SJCRH30 (cell line): ENCODE measurements around the gene UST. TPM values are rescaled to one million over a fixed set of nuclear protein-coding genes. Genes with fewer than 3 reads are reported as not detected.

Experiments
- DNase-seq, 2 experiments: peaks; one replicate each; pipeline ENCODE4 v3.0.0-alpha.2; 2015 to 2020
- H3K27ac ChIP-seq: fragments of 250-450 bp; sonication (Bioruptor Pico); 2 replicates; pipeline ENCODE4 v1.5.1; 2020; ENCODE audit warnings: mild to moderate bottlenecking, moderate library complexity
- H3K27me3 ChIP-seq: fragments of 250-450 bp; sonication (Bioruptor Pico); 2 replicates; pipeline ENCODE4 v1.5.1; 2020; ENCODE audit warnings: mild to moderate bottlenecking, moderate library complexity
- H3K36me3 ChIP-seq: fragments of 250-450 bp; sonication (Bioruptor Pico); 2 replicates; pipeline ENCODE4 v1.5.1; 2020; ENCODE audit warnings: mild to moderate bottlenecking, moderate library complexity
- H3K4me1 ChIP-seq: fragments of 250-450 bp; sonication (Bioruptor Pico); 2 replicates; pipeline ENCODE4 v1.5.1; 2020; ENCODE audit warnings: mild to moderate bottlenecking, moderate library complexity
- H3K4me3 ChIP-seq: fragments of 250-450 bp; sonication (Bioruptor Pico); 2 replicates; pipeline ENCODE4 v1.5.1; 2020; ENCODE audit warnings: mild to moderate bottlenecking, moderate library complexity
- H3K9me3 ChIP-seq: fragments of 250-450 bp; sonication (Bioruptor Pico); replicated peaks from 2 replicates; pipeline ENCODE4 v1.5.1; 2020; ENCODE audit warnings: mild to moderate bottlenecking, moderate library complexity
- total RNA-seq: library from RNA; depleted of rRNA; stranded (reverse); fragments of >200 nt; shearing (Covaris generic); gene quantifications from 2 replicates; pipeline ENCODE4 v1.2.3, GENCODE V29; 2014

Gene UST
- total RNA-seq, 1 experiment from 2014 or later, result 28.9 TPM

DNA sequence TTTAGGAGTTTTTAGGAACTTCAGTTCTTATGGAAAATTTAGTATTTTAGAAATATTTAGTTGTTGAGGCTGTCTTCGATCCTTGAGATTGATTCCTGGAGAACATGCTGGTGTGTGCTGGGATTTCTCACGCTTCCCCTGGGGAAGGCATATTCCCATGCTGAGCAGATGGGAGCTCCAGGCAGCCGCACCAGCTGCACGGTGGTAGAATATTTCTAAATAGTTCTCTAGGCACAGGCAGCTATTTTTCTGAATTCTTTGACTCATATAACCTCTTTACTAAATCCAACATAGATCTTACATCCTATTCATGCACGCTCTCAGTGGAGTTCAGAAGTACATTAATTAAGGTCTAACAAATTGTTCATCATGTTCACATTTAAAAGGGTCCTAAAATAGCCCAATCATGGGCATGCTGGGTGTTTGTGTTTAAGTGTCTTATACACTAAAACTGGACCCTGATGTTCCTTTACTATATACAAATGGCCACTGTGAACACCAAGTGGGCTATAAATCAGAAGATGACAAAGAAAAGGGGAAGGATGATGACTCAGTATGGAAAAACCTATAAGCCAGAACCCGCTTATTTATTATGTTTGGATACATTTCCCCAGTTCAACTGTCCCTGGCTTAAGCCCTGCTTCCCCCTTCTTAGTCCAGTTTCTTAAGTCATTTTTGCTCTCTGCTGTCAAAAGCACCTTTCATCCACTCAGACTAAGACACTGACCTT lies 138.5 kb downstream of the UST start:
- H3K4me1 ChIP-seq, result peaks cover 10% of the 10 kb centered on the region; the same call in 1 of the 2 replicates
- DNase-seq, result no peak
- no peaks in the 10 kb centered on the region for H3K9me3 ChIP-seq
- H3K36me3 ChIP-seq, result no peaks in the 10 kb centered on the region
- H3K27ac ChIP-seq, result no peak overlapping the region
- no peaks in the 10 kb centered on the region for H3K27me3 ChIP-seq
- no peak overlapping the region for H3K4me3 ChIP-seq

DNA sequence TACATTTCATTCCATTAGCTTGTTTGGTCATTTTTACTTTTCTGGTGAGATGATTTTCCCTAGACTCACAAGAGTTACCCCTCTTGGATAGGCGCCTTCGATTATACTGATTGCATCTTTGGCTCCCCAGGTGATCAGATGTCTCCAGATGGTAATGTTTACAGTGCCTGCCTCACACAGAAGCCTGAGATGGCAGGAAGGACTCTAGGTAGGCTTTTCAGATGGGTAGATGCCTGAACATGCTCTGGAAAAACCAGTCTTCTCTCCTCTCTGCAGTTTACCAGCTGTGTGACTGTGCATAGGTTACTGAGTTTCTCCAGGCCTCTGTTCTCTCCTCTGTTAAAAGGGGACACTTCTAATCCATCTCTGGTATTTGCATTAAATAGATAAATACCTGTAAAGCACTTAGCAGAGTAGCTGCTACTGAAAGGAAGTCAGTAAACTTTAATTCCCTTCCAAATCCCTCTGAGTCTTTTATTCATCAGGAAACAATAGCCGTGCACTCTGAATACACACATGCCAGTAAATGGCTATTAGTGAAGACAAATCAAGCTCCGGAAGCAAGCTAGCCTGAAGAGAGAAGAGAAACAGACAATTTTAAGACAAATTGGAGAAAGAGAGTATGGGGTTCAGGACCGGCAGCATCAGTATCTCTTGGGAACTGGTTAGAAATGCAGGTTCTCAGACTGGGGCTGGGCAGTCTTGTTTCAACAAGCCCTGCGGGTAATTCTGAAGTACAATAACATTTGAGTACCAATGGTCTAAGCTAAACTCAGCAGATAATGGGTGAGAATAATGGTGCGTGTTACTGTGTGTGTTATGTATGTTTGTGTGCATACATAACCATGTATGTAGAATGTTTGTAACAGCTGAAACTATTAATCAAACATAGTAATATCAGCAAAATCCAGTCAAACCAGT lies 139.4 kb downstream of the UST start:
- Histone ChIP-seq H3K27me3 (no peaks in the 10 kb centered on the region), H3K9me3 (no peaks in the 10 kb centered on the region), H3K4me1 (peaks cover 10% of the 10 kb centered on the region; the same call in 1 of the 2 replicates), H3K4me3 (no peak overlapping the region), H3K36me3 (no peaks in the 10 kb centered on the region), H3K27ac (no peak overlapping the region)
- no peak for DNase-seq

DNA sequence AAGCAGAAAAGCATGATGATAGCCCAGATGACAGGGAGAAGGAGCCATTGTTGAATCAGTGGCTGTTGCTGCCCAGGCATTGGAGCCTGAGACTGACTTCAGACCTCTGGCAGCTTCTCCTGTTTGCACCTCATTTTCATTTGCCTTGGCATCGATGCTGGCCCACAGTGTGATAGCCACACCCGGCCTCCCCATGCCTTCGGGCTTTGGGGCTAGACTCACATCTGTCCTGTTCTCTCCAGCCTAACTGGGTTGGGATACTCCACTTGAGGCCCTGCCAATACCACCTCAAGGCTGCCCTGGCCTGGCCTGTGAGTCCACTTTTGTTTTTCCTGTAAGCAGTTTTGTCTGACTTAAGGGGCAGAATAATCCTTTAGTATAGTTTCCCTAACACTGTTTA lies 140.4 kb downstream of the UST start:
- H3K4me3 ChIP-seq, result no peak overlapping the region
- H3K36me3 ChIP-seq, result no peaks in the 10 kb centered on the region
- H3K27ac ChIP-seq, result no peak overlapping the region
- no peaks in the 10 kb centered on the region for H3K9me3 ChIP-seq
- H3K4me1 ChIP-seq, result peaks cover 10% of the 10 kb centered on the region; the same call in 1 of the 2 replicates
- no peak for DNase-seq
- no peaks in the 10 kb centered on the region for H3K27me3 ChIP-seq

DNA sequence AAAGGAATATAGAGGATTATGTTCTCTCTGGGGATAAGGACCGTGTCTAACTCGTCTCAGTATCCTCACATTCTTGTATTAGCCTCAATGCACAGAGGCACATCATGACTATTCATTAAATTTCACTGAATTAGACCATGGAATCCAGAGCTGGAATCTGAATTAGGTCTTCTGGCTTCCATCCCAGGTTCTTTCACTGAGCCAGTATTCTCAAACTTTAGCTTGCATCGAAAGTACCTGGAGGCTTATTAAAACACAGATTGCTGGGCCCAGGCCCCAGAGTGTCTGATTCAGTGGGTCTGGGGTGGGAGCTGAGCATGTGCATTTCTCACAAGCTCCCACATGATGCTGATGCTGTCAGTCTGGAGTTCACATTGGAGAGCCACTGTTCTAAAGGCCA lies 142.0 kb downstream of the UST start:
- peak overlapping the region; percentile 29; the same call in 1 of the 2 replicates for H3K27ac ChIP-seq
- peak; percentile 16 to 30 for DNase-seq
- no peak overlapping the region for H3K4me3 ChIP-seq
- H3K4me1 ChIP-seq, result peaks cover 10% of the 10 kb centered on the region; the same call in 1 of the 2 replicates
- no peaks in the 10 kb centered on the region for H3K27me3 ChIP-seq
- no peaks in the 10 kb centered on the region for H3K36me3 ChIP-seq
- H3K9me3 ChIP-seq, result no peaks in the 10 kb centered on the region

DNA sequence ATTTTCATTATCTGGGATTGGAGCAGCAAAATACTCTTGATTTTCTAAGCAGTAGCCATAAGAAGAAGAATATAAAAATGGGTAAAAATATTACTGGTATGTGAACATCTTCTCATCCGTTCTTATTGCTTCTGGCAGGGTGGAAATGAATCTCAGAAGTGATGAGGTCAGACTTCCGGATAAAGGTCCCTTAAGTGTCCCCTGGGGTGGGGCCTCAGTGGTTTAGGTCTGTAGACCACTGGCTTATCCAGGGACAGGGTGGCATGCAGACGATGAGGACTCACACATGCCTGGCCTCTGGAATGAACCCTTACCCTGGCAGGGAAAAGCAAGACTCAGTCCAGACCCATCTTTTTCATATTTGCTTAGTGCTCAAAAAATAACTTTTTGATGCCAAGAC lies 143.3 kb downstream of the UST start:
- Histone ChIP-seq H3K27me3 (no peaks in the 10 kb centered on the region), H3K4me3 (no peak overlapping the region), H3K4me1 (peaks cover 10% of the 10 kb centered on the region; the same call in 1 of the 2 replicates), H3K27ac (no peak overlapping the region), H3K36me3 (no peaks in the 10 kb centered on the region), H3K9me3 (no peaks in the 10 kb centered on the region)
- DNase-seq, result no peak

DNA sequence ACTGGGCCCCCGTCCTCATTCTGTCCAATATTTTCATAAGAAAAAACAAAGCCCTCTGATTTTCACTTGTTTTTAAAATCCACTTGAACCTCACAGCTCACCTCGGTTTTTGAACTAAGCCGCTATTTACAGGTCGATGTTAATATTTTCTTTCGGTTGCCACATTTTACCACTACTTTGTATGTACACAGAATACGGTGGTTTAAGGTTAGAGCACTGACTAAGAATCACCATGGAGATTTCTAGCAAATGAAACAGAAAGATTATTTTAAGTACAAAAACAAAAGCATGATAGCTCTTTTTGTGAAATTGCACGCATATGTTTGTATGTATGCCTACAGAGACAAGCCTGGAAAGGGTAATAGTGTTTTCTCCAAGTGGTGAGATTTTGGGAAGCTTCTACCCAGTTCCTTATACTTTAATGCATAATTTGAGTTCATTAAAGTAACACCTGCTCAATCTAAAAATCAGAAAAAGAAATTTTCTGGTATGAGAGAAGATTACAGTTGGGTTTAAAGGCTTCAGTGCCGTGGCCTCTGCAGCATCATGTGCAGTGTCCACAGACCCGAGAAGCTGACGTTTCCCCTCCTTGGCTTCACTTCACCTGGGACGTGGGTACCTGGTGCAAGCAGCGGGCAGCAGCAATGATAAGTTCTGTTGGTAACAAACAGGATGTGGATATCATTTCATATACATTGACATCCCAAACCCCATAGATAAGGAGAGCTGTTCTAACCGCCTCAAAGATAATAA lies 144.0 kb downstream of the UST start:
- Histone ChIP-seq H3K4me1 (peaks cover 10% of the 10 kb centered on the region; the same call in 1 of the 2 replicates), H3K36me3 (no peaks in the 10 kb centered on the region), H3K9me3 (no peaks in the 10 kb centered on the region), H3K27me3 (no peaks in the 10 kb centered on the region), H3K27ac (no peak overlapping the region), H3K4me3 (no peak overlapping the region)
- DNase-seq, result no peak

DNA sequence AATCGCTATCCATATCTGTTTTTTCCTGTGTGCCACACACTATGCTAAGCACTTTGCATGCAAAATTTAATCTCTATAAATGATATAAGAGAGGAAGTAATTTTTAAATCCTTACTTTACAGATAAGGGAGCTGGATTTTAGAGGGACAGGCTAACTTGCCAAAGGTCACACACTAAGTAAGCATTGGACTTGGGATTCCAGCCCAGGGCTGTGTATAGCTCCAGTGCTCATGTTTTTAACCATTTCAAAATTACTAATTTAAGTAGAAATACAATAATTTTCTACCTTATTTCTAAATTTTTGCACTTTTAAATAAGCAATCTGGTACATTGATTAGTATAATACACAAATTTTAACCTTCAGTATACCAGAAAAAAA lies 144.6 kb downstream of the UST start:
- H3K27me3 ChIP-seq, result no peaks in the 10 kb centered on the region
- H3K4me3 ChIP-seq, result no peak overlapping the region
- H3K4me1 ChIP-seq, result peaks cover 10% of the 10 kb centered on the region; the same call in 1 of the 2 replicates
- no peak overlapping the region for H3K27ac ChIP-seq
- no peak for DNase-seq
- no peaks in the 10 kb centered on the region for H3K36me3 ChIP-seq
- no peaks in the 10 kb centered on the region for H3K9me3 ChIP-seq

DNA sequence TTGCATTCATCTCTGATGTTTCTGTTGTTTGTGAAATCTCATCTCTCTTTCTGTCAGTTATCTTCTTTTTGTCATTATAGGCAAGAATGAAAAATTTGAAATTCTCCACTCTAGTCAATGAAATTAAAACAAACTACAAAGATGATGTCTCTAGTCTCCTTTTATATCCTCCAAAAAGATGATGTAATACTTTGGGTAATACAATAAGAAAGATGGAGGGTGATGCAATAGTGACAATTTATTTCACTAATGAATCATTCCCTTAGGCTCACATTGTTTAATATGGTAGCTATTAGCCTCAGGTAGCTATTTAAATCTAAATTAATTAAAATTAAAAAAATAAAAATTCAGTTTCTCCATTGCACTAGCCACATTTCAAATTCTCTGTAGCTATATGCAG lies 145.4 kb downstream of the UST start:
- H3K36me3 ChIP-seq, result no peaks in the 10 kb centered on the region
- H3K27ac ChIP-seq, result no peak overlapping the region
- DNase-seq, result no peak
- H3K4me1 ChIP-seq, result peaks cover 10% of the 10 kb centered on the region; the same call in 1 of the 2 replicates
- H3K9me3 ChIP-seq, result no peaks in the 10 kb centered on the region
- no peak overlapping the region for H3K4me3 ChIP-seq
- no peaks in the 10 kb centered on the region for H3K27me3 ChIP-seq

DNA sequence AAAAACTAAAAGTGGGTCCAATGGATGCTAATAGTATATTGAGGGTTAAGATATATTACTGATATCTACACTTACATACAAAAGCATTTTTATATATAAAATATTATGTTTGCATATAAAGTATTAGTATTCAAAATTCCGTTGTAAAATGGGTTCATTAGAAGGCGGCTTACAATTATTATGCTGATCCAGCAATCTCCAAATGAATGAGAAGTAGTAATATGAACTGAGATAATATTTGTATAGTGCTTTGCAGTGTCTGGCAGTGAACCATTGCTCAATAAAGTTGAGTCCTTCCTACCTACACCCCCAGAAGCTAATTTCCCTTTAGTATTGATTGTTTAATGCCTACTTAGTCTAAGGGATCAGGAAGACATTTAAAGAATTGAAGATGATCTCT lies 146.2 kb downstream of the UST start:
- no peak overlapping the region for H3K4me3 ChIP-seq
- peaks cover 12% of the 10 kb centered on the region for H3K4me1 ChIP-seq

DNA sequence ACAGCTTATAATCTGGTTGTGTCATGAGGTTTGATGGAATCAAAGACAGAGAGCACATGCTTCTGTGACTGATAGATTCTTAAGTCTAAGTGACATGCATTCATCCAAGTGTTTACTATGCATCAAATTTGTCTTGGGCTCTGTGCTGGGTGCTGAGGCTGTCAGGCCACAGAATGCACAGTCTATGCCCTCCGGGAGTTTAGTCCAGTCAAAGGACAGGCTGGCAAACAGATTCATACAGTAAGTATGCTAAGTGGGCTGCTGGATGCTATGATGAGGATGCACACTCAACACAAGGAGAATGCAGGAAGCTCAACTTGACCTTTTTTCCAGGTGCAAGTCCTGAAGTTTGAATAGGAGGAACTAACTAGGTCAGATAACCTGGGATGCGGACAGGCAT lies 146.7 kb downstream of the UST start:
- no peak for DNase-seq
- Histone ChIP-seq H3K27me3 (no peaks in the 10 kb centered on the region), H3K4me3 (no peak overlapping the region), H3K36me3 (no peaks in the 10 kb centered on the region), H3K27ac (no peak overlapping the region), H3K9me3 (no peaks in the 10 kb centered on the region), H3K4me1 (peaks cover 14% of the 10 kb centered on the region)

More for the DNA sequence above, 146.2 kb downstream of the UST start:
- Histone ChIP-seq H3K36me3 (no peaks in the 10 kb centered on the region), H3K27me3 (no peaks in the 10 kb centered on the region), H3K9me3 (no peaks in the 10 kb centered on the region), H3K27ac (no peak overlapping the region)
- DNase-seq, result no peak

DNA sequence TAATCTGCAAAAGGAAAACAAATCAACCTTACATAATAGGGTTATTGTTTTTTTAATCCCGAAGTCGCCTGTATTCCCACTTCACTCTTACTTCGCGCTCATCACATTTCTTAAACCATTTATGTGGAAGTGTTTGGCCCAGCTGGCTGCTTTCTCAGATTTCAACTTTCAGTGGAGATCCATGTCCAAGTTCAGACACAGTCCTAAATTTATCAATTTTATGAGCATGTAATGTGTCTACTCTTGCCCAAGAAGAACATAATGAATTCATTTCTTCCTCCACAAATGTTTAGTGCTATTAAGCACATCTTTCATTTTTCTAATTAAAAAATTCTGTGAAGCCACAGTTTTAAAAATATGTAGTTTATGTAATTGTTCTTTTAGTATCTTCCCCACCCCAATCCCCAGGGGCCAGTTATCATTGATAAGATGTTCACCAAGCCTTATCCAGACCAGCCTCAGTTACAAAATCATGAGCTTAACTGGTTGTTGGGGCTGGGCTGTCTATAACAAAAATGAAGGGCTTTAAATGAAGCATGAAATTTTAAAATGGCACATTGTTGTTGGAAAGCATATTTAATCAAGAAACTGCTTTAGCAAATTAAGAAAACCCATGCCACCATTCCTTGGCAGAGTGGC lies 151.7 kb downstream of the UST start:
- peak overlapping the region; percentile 44 for H3K27ac ChIP-seq
- peaks cover 11% of the 10 kb centered on the region for H3K4me1 ChIP-seq
- H3K9me3 ChIP-seq, result no peaks in the 10 kb centered on the region
- DNase-seq, result peak; percentile 32 to 70
- H3K4me3 ChIP-seq, result no peak overlapping the region
- H3K36me3 ChIP-seq, result peaks cover 5% of the 10 kb centered on the region; the same call in 1 of the 2 replicates
- no peaks in the 10 kb centered on the region for H3K27me3 ChIP-seq

DNA sequence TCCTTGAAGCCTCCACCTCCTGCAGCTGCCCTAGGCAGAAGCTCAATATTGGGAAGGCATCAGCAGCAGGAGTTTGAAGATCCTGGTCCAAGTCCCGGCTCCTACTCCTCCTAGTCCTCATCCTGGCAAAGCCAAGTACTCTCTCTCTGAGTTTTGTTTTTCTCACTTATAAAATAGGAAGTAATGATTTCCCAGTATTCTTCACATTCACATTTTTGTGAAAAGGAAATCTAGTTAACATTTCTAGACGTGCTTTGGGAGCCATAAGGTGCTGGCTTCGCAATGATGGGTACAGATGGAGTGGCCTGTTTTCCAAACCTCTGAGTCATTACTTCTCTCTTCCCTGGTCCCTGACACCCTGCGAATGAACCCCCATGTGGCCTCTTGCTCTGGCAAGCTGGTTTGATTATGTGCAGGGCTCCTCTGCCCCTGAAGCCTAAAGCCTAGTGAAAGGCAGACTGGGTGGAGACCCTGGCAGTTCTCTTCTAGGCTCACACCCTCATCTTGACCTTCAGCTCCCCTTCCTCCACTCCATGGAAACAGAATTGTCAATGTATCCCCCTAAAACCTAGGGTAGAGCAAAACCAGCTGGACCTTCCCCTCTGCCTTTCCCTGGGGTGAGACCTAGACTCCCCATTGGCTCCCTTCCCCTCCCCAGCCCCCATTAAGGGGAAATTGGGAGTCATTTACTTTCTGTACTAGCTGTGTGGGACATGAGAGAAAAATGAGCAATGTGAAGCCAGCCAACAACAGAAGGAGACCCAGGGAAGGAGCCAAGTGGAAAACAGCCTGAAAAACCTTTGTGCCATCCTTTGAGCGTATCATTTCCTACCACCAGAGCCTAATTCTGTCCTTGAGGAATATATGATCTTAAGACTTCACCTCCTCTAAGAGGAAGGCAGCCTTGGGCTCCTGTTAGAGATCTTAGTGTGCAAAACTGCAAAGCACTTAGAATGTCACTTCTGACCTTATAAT lies 158.4 kb downstream of the UST start:
- DNase-seq, result no peak
- H3K9me3 ChIP-seq, result no peaks in the 10 kb centered on the region
- no peaks in the 10 kb centered on the region for H3K27me3 ChIP-seq
- H3K4me3 ChIP-seq, result no peak overlapping the region
- H3K27ac ChIP-seq, result no peak overlapping the region
- no peaks in the 10 kb centered on the region for H3K4me1 ChIP-seq
- peaks cover 5% of the 10 kb centered on the region; the same call in 1 of the 2 replicates for H3K36me3 ChIP-seq

DNA sequence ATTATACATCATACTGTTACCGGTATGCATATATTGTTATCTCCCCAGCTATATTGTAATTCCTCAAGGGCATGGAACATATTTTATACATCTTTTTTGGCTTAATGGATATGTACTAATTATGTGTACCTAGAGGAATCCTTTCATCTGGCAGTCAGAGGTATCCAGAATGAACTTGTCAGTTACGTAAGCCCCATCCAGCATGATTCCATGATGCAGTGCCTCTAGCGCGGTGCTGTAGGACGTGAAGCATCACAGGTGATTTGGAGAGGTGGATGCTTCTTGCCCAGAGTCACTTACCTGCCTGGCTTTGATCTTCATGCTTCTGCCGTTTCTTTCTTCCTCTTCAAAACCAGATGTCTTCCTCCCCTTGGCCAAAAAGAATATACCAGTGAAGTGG lies 159.1 kb downstream of the UST start:
- Histone ChIP-seq H3K27ac (no peak overlapping the region), H3K36me3 (no peaks in the 10 kb centered on the region), H3K9me3 (no peaks in the 10 kb centered on the region), H3K4me3 (no peak overlapping the region), H3K4me1 (no peaks in the 10 kb centered on the region), H3K27me3 (no peaks in the 10 kb centered on the region)
- DNase-seq, result no peak
